Activated naive CD8-positive, alpha-beta T cell treated with anti-CD3 and anti-CD28 coated beads, Interleukin-2, amount 50 U/mL, for 16 hours (primary cell): ENCODE measurements around the gene ARF4.

ENCODE experiments used
- DNase-seq: peaks from one replicate; pipeline ENCODE4 v3.0.0-alpha.2; 2020; ENCODE audit warnings: low read depth, low spot score

The ARF4 gene

GRCh38 chr3:57577801-57578200 lies 19.3 kb downstream of the ARF4 start:
- no peak for DNase-seq

GRCh38 chr3:57575966-57576626 lies 21.0 kb downstream of the ARF4 start:
- no peak for DNase-seq

GRCh38 chr3:57572096-57572495 lies 25.0 kb downstream of the ARF4 start:
- DNase-seq, result no peak

- DNase-seq, result no peak
Measured at GRCh38 chr3:57570878-57571277, 26.3 kb downstream of the ARF4 start.

GRCh38 chr3:57569859-57570450 lies 27.2 kb downstream of the ARF4 start:
- no peak for DNase-seq

- no peak for DNase-seq
Measured at GRCh38 chr3:57559526-57559925, 37.6 kb downstream of the ARF4 start.

- no peak for DNase-seq
Measured at GRCh38 chr3:57557085-57557537, 40.0 kb downstream of the ARF4 start.

GRCh38 chr3:57556459-57557084 lies 40.6 kb downstream of the ARF4 start:
- DNase-seq, result no peak

- peak; percentile 62 for DNase-seq
Measured at GRCh38 chr3:57555738-57556458, 41.2 kb downstream of the ARF4 start, which contains the start of gene PDE12. TSS of gene PDE12 (plus strand) at chr3:57556274. CDS start at chr3:57556380, 106 bp downstream.

- no peak for DNase-seq
Measured at GRCh38 chr3:57555306-57555705, 41.8 kb downstream of the ARF4 start.

- no peak for DNase-seq
Measured at GRCh38 chr3:57546616-57547015, 50.5 kb downstream of the ARF4 start.

- no peak for DNase-seq
Measured at GRCh38 chr3:57545636-57546268, 51.4 kb downstream of the ARF4 start.

GRCh38 chr3:57544181-57545125 lies 52.7 kb downstream of the ARF4 start, which contains the start of gene DNAH12:
TSS of gene DNAH12 (minus strand) at chr3:57544344. CDS start at chr3:57542870, 1,474 bp downstream.
- no peak for DNase-seq

GRCh38 chr3:57538465-57538864 lies 58.7 kb downstream of the ARF4 start:
- no peak for DNase-seq

- no peak for DNase-seq
Measured at GRCh38 chr3:57530071-57530608, 67.0 kb downstream of the ARF4 start.
